MM.1S (cell line): ENCODE results near the gene PCGF6.

Experiments used
- DNase-seq: peaks from one replicate; pipeline ENCODE4 v3.0.0-alpha.2; 2015
- H2AFZ ChIP-seq: fragments of 300-600 bp; sonication (generic); 2 replicates; pipeline ENCODE4 v1.6.0; 2016; ENCODE audit warnings: antibody characterized with exemption, low read length
- H3F3A ChIP-seq: fragments of 300-600 bp; sonication (generic); 2 replicates; pipeline ENCODE4 v1.6.1; 2016; ENCODE audit warnings: mild to moderate bottlenecking, antibody characterized with exemption, low read length, moderate library complexity, mixed read lengths; ENCODE audit not compliant: insufficient read depth
- H3K27ac ChIP-seq: fragments of 300-600 bp; sonication (generic); 2 replicates; pipeline ENCODE4 v1.5.1; 2016; ENCODE audit warnings: mild to moderate bottlenecking, low read length
- H3K27me3 ChIP-seq: fragments of 300-600 bp; sonication (generic); replicated peaks from 2 replicates; pipeline ENCODE4 v1.6.0; 2016; ENCODE audit warnings: low read length; ENCODE audit not compliant: insufficient read depth
- H3K36me3 ChIP-seq: fragments of 300-600 bp; sonication (generic); replicated peaks from 2 replicates; pipeline ENCODE4 v1.6.1; 2016; ENCODE audit warnings: mild to moderate bottlenecking, low read length, mixed read lengths; ENCODE audit not compliant: insufficient read depth
- H3K4me1 ChIP-seq: fragments of 300-600 bp; sonication (generic); 2 replicates; pipeline ENCODE4 v1.6.1; 2016; ENCODE audit warnings: low read length, mixed read lengths
- H3K4me2 ChIP-seq: fragments of 300-600 bp; sonication (generic); 2 replicates; pipeline ENCODE4 v1.6.0; 2016; ENCODE audit warnings: low read depth, low read length
- H3K4me3 ChIP-seq: fragments of 300-600 bp; sonication (generic); 2 replicates; pipeline ENCODE4 v1.5.1; 2016; ENCODE audit warnings: low read length, mixed read lengths
- H3K79me2 ChIP-seq: fragments of 300-600 bp; sonication (generic); 2 replicates; pipeline ENCODE4 v1.6.1; 2016; ENCODE audit warnings: mixed run types, low read length, mixed read lengths
- H3K9ac ChIP-seq: fragments of 300-600 bp; sonication (generic); 2 replicates; pipeline ENCODE4 v1.6.1; 2016; ENCODE audit warnings: low read length, mixed read lengths
- H3K9me2 ChIP-seq: fragments of 300-600 bp; sonication (generic); replicated peaks from 2 replicates; pipeline ENCODE4 v1.6.1; 2016; ENCODE audit warnings: mild to moderate bottlenecking, low read length, mixed read lengths; ENCODE audit not compliant: insufficient read depth
- H3K9me3 ChIP-seq: fragments of 300-600 bp; sonication (generic); replicated peaks from 2 replicates; pipeline ENCODE4 v1.6.1; 2016; ENCODE audit warnings: mild to moderate bottlenecking, low read length, mixed read lengths; ENCODE audit not compliant: insufficient read depth
- H4K20me1 ChIP-seq: fragments of 300-600 bp; sonication (generic); 2 replicates; pipeline ENCODE4 v1.6.1; 2016; ENCODE audit warnings: mild to moderate bottlenecking, low read length, moderate library complexity, mixed read lengths; ENCODE audit not compliant: insufficient read depth
- EZH2 ChIP-seq: fragments of 300-600 bp; sonication (generic); optimal IDR thresholded peaks from 2 replicates; pipeline ENCODE3; 2017; ENCODE audit warnings: low read depth, mild to moderate bottlenecking, antibody characterized with exemption, low read length, mixed read lengths
- EZH2phosphoT487 ChIP-seq: fragments of 300-600 bp; sonication (generic); IDR thresholded peaks from 2 replicates; pipeline ENCODE4 v1.6.1; 2018; ENCODE audit warnings: antibody characterized with exemption, low read length
- TF ChIP-seq, protein P1 (sequence below): fragments of 300-600 bp; sonication (generic); IDR thresholded peaks from 2 replicates; pipeline ENCODE4 v1.5.1; 2016; ENCODE audit warnings: antibody characterized with exemption, low read length, mixed read lengths

The PCGF6 gene

DNA sequence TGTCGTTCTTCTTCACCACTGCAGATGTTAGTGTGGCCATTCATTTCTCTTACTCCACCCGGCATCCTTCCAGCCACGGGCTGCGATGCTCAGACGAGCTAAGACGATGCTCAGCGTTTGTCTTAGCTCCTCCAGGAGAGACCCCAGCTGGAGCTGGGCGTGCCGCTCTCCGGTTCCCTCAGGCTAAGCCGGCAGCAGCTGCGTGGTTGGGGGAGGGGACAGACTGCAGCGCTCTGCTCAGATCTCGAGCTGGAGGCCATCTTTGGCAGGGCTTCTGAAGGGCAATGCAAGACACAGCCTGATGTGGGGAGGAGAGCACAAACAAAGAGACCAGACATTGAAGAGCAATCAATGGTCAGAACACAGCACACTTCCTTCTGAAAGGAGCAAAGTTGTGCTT lies 69.2 kb downstream of the PCGF6 start:
- Histone ChIP-seq H3K9me2 (no peaks in the 10 kb centered on the region), H3K27ac (no peak overlapping the region), H3K36me3 (no peaks in the 10 kb centered on the region), H3K9me3 (no peaks in the 10 kb centered on the region), H3K4me3 (no peak overlapping the region), H3K79me2 (no peaks in the 10 kb centered on the region), H4K20me1 (no peaks in the 10 kb centered on the region), H2AFZ (no peak overlapping the region), H3F3A (no peaks in the 10 kb centered on the region), H3K4me2 (peak overlapping the region; percentile 27; the same call in 1 of the 2 replicates), H3K27me3 (no peaks in the 10 kb centered on the region; the same call in 1 of the 2 replicates), H3K4me1 (no peaks in the 10 kb centered on the region), H3K9ac (no peak overlapping the region)
- TF ChIP-seq, protein P1, sequence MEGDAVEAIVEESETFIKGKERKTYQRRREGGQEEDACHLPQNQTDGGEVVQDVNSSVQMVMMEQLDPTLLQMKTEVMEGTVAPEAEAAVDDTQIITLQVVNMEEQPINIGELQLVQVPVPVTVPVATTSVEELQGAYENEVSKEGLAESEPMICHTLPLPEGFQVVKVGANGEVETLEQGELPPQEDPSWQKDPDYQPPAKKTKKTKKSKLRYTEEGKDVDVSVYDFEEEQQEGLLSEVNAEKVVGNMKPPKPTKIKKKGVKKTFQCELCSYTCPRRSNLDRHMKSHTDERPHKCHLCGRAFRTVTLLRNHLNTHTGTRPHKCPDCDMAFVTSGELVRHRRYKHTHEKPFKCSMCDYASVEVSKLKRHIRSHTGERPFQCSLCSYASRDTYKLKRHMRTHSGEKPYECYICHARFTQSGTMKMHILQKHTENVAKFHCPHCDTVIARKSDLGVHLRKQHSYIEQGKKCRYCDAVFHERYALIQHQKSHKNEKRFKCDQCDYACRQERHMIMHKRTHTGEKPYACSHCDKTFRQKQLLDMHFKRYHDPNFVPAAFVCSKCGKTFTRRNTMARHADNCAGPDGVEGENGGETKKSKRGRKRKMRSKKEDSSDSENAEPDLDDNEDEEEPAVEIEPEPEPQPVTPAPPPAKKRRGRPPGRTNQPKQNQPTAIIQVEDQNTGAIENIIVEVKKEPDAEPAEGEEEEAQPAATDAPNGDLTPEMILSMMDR = no peak
- TF ChIP-seq EZH2 = no peak
- TF ChIP-seq EZH2phosphoT487 = no peak
- DNase-seq = no peak

DNA sequence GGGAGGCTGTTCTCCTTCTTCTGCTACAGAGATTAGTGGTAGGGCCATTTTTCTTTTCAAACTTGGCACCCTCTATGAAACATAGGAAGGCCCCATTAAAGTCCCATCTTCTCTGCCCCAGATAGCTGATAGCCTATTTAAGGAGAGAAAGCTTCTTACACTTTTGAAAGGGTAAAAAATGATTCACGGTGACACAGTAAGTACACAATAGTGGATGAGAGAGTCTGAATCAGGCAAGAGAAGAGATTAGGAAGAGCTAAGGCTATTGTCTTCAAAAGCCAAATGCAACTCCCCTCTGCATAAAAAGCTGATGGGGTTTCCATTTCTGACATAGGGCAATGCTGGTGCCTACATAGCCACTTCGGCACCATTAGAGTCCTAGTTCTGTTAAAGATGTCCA lies 70.4 kb downstream of the PCGF6 start:
- H3K9me3 ChIP-seq = no peaks in the 10 kb centered on the region
- no peaks in the 10 kb centered on the region for H3K4me1 ChIP-seq
- H4K20me1 ChIP-seq = no peaks in the 10 kb centered on the region
- TF ChIP-seq EZH2 = no peak
- TF ChIP-seq, protein P1 = no peak
- no peak for TF ChIP-seq EZH2phosphoT487
- no peak overlapping the region for H2AFZ ChIP-seq
- H3F3A ChIP-seq = no peaks in the 10 kb centered on the region
- no peaks in the 10 kb centered on the region for H3K9me2 ChIP-seq
- no peaks in the 10 kb centered on the region for H3K79me2 ChIP-seq
- H3K9ac ChIP-seq = no peak overlapping the region
- no peak overlapping the region for H3K27ac ChIP-seq
- H3K27me3 ChIP-seq = no peaks in the 10 kb centered on the region; the same call in 1 of the 2 replicates
- no peak overlapping the region for H3K4me2 ChIP-seq
- H3K36me3 ChIP-seq = no peaks in the 10 kb centered on the region
- DNase-seq = no peak
- H3K4me3 ChIP-seq = no peak overlapping the region

DNA sequence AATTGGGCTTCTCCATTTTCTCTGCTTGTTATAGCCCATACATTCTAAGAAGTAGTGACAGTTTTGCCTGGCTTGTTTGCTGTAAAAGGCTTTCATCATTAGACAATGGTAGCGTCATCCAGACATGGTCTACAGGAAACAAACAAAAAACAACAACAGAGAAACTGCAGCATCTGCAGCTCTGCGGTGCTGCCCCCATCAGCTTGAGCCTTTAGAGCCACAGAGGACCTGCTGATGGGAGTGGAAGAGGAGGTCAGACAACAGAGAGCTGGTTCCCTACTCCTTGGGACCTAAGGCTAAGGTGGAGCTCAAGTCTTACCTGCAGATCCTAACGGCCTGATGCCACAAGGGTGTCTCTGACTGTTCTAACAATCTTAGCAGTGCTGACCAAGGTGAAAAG lies 70.9 kb downstream of the PCGF6 start:
- H3K9me3 ChIP-seq = no peaks in the 10 kb centered on the region
- no peak for TF ChIP-seq EZH2
- TF ChIP-seq, protein P1 = no peak
- no peak for TF ChIP-seq EZH2phosphoT487
- DNase-seq = no peak
- no peaks in the 10 kb centered on the region for H3K4me1 ChIP-seq
- no peaks in the 10 kb centered on the region for H3F3A ChIP-seq
- no peaks in the 10 kb centered on the region for H4K20me1 ChIP-seq
- no peak overlapping the region for H3K4me3 ChIP-seq
- no peak overlapping the region for H3K4me2 ChIP-seq
- H2AFZ ChIP-seq = no peak overlapping the region
- no peaks in the 10 kb centered on the region for H3K79me2 ChIP-seq
- no peaks in the 10 kb centered on the region for H3K9me2 ChIP-seq
- H3K27ac ChIP-seq = no peak overlapping the region
- no peaks in the 10 kb centered on the region for H3K36me3 ChIP-seq
- no peak overlapping the region for H3K9ac ChIP-seq
- H3K27me3 ChIP-seq = no peaks in the 10 kb centered on the region; the same call in 1 of the 2 replicates
